HepG2 (cell line): ENCODE data around the gene CST3. TPM values are rescaled to one million over a fixed set of nuclear protein-coding genes. Genes with fewer than 3 reads are reported as not detected.

Source experiments
- ATAD3A ChIP-seq: sonication (generic); formaldehyde crosslinking; IDR thresholded peaks from 2 replicates; pipeline ENCODE4 v1.4.0; 2020; ENCODE audit warnings: missing genetic modification reagents
- FOXC1 ChIP-seq: sonication (generic); formaldehyde crosslinking; IDR thresholded peaks from 2 replicates; pipeline ENCODE4 v1.8.0; 2022; ENCODE audit warnings: mild to moderate bottlenecking, missing genetic modification reagents, borderline replicate concordance
- GPN1 ChIP-seq: sonication (generic); formaldehyde crosslinking; IDR thresholded peaks from 2 replicates; pipeline ENCODE4 v1.5.1; 2020; ENCODE audit warnings: missing genetic modification reagents, borderline replicate concordance
- HOXA5 ChIP-seq: sonication (generic); formaldehyde crosslinking; IDR thresholded peaks from 2 replicates; pipeline ENCODE4 v1.4.0; 2020; ENCODE audit warnings: missing genetic modification reagents
- KDM6A ChIP-seq: IDR thresholded peaks from 2 replicates; pipeline ENCODE4 v1.6.1; 2016; ENCODE audit warnings: low read depth
- POLR2A ChIP-seq, 2 experiments: IDR thresholded peaks; 2 replicates each; pipeline ENCODE4 v1.6.1; 2011; ENCODE audit warnings: low read depth in 2 of 2, low read length in 2 of 2, mild to moderate bottlenecking in 1 of 2, moderate library complexity in 1 of 2; ENCODE audit not compliant: insufficient read depth in 1 of 2
- TMF1 ChIP-seq: sonication (generic); formaldehyde crosslinking; IDR thresholded peaks from 2 replicates; pipeline ENCODE4 v1.8.1; 2022; ENCODE audit warnings: low read depth, missing genetic modification reagents
- ZIK1 ChIP-seq: sonication (generic); formaldehyde crosslinking; IDR thresholded peaks from 2 replicates; pipeline ENCODE4 v1.5.0; 2020; ENCODE audit warnings: mild to moderate bottlenecking, low read depth, missing genetic modification reagents, borderline replicate concordance
- ZNF17 ChIP-seq: sonication (generic); formaldehyde crosslinking; IDR thresholded peaks from 2 replicates; pipeline ENCODE4 v1.5.0; 2020; ENCODE audit warnings: mild to moderate bottlenecking, missing genetic modification reagents
- ZNF547 ChIP-seq: sonication (generic); formaldehyde crosslinking; IDR thresholded peaks from 2 replicates; pipeline ENCODE4 v1.5.1; 2020; ENCODE audit warnings: mild to moderate bottlenecking, missing genetic modification reagents
- polyA plus RNA-seq, 8 experiments: library from polyadenylated mRNA; depleted of rRNA in 3 of 8; stranded (reverse) in 7 of 8; unstranded in 1 of 8; fragments of >200 nt; fragmentation: Illumina TruSeq in 4 of 8; extraction: Trizol in 4 of 8; gene quantifications; 2 replicates each; pipeline versions ENCODE4 v1.2.1 to v1.2.3, GENCODE V29; 2011 to 2016; ENCODE audit warnings: low read depth in 4 of 8, missing spikeins in 1 of 8, mixed read lengths in 1 of 8; ENCODE audit not compliant: insufficient read depth in 1 of 8
- total RNA-seq, 5 experiments: library from RNA; depleted of rRNA; stranded (reverse); fragments of >200 nt; fragmentation: Illumina TruSeq; extraction: Trizol; gene quantifications; 2 replicates each; pipeline ENCODE4 v1.2.3, GENCODE V29; 2016; ENCODE audit warnings: low read depth in 1 of 5
- TF ChIP-seq, protein P1 (sequence below): sonication (generic); formaldehyde crosslinking; conservative IDR thresholded peaks from 2 replicates; pipeline ENCODE4 v1.4.0; 2020; ENCODE audit warnings: mild to moderate bottlenecking, missing genetic modification reagents, moderate library complexity
- TF ChIP-seq, protein P2 (sequence below): sonication (generic); formaldehyde crosslinking; IDR thresholded peaks from 2 replicates; pipeline ENCODE4 v1.9.0; 2022; ENCODE audit warnings: missing genetic modification reagents, mild to moderate bottlenecking, borderline replicate concordance
- TF ChIP-seq, protein P3 (sequence below): sonication (generic); formaldehyde crosslinking; IDR thresholded peaks from 2 replicates; pipeline ENCODE4 v1.5.1; 2020; ENCODE audit warnings: missing genetic modification reagents, mild to moderate bottlenecking, borderline replicate concordance
- TF ChIP-seq, protein P4 (sequence below): sonication (generic); formaldehyde crosslinking; IDR thresholded peaks from 2 replicates; pipeline ENCODE4 v1.5.0; 2020; ENCODE audit warnings: mild to moderate bottlenecking, missing genetic modification reagents, borderline replicate concordance

Gene CST3
- total and polyA plus RNA-seq, 2 of the 13 experiments (the other 11 are each of a cell fraction or from before 2014, with no cell fraction given), result 690 to 1,005 TPM

GRCh38 chr20:23586735-23587525, 50.8 kb downstream of the CST3 start (continued):
- TF ChIP-seq, protein P1, sequence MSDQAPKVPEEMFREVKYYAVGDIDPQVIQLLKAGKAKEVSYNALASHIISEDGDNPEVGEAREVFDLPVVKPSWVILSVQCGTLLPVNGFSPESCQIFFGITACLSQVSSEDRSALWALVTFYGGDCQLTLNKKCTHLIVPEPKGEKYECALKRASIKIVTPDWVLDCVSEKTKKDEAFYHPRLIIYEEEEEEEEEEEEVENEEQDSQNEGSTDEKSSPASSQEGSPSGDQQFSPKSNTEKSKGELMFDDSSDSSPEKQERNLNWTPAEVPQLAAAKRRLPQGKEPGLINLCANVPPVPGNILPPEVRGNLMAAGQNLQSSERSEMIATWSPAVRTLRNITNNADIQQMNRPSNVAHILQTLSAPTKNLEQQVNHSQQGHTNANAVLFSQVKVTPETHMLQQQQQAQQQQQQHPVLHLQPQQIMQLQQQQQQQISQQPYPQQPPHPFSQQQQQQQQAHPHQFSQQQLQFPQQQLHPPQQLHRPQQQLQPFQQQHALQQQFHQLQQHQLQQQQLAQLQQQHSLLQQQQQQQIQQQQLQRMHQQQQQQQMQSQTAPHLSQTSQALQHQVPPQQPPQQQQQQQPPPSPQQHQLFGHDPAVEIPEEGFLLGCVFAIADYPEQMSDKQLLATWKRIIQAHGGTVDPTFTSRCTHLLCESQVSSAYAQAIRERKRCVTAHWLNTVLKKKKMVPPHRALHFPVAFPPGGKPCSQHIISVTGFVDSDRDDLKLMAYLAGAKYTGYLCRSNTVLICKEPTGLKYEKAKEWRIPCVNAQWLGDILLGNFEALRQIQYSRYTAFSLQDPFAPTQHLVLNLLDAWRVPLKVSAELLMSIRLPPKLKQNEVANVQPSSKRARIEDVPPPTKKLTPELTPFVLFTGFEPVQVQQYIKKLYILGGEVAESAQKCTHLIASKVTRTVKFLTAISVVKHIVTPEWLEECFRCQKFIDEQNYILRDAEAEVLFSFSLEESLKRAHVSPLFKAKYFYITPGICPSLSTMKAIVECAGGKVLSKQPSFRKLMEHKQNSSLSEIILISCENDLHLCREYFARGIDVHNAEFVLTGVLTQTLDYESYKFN (CRISPR knock-in tag), result peak; percentile 61; the same call in 1 of the 2 replicates
- no peak for TF ChIP-seq ATAD3A (CRISPR knock-in tag)
- TF ChIP-seq ZNF547 (CRISPR knock-in tag), result no peak; the same call in 1 of the 2 replicates
- TF ChIP-seq HOXA5 (CRISPR knock-in tag), result no peak
- TF ChIP-seq KDM6A, result peak; percentile 32
- TF ChIP-seq FOXC1 (CRISPR knock-in tag), result no peak
- TF ChIP-seq, protein P2, sequence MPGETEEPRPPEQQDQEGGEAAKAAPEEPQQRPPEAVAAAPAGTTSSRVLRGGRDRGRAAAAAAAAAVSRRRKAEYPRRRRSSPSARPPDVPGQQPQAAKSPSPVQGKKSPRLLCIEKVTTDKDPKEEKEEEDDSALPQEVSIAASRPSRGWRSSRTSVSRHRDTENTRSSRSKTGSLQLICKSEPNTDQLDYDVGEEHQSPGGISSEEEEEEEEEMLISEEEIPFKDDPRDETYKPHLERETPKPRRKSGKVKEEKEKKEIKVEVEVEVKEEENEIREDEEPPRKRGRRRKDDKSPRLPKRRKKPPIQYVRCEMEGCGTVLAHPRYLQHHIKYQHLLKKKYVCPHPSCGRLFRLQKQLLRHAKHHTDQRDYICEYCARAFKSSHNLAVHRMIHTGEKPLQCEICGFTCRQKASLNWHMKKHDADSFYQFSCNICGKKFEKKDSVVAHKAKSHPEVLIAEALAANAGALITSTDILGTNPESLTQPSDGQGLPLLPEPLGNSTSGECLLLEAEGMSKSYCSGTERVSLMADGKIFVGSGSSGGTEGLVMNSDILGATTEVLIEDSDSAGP (CRISPR knock-in tag), result 0 out of 2 replicates have a peak, but pooled peaks have one; percentile 44
- no peak for TF ChIP-seq ZIK1
- peak; percentile 40 to 55; a peak in 3 of 4 replicates for TF ChIP-seq POLR2A (IDR thresholded peaks at IDR 0.05; ENCODE audit: insufficient read depth in 1 of 2, low read depth in 2 of 2, low read length in 2 of 2)
- TF ChIP-seq, protein P3, sequence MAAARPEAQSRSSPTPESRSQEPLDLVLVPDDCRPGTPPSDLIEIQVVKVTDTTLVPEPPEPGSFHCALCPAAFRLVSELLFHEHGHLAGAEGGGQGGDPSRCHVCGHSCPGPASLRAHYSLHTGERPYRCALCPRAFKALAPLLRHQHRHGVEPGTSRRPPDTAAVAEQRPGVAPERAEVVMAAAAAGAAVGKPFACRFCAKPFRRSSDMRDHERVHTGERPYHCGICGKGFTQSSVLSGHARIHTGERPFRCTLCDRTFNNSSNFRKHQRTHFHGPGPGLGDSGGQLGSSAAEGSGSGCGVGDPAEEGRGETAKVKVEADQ (CRISPR knock-in tag), result peak; percentile 56; the same call in 1 of the 2 replicates
- no peak for TF ChIP-seq TMF1 (CRISPR knock-in tag)
- TF ChIP-seq, protein P4, sequence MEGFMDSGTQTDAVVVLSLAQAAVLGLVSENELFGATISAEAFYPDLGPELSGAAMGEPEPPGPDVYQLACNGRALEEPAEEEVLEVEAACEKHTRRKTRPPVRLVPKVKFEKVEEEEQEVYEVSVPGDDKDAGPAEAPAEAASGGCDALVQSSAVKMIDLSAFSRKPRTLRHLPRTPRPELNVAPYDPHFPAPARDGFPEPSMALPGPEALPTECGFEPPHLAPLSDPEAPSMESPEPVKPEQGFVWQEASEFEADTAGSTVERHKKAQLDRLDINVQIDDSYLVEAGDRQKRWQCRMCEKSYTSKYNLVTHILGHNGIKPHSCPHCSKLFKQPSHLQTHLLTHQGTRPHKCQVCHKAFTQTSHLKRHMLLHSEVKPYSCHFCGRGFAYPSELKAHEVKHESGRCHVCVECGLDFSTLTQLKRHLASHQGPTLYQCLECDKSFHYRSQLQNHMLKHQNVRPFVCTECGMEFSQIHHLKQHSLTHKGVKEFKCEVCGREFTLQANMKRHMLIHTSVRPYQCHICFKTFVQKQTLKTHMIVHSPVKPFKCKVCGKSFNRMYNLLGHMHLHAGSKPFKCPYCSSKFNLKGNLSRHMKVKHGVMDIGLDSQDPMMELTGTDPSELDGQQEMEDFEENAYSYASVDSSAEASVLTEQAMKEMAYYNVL, result no peak
- no peak for TF ChIP-seq ZNF17 (CRISPR knock-in tag)
- TF ChIP-seq GPN1 (CRISPR knock-in tag), result no peak
